ENCODE data around the gene RBM8A.

GRCh38 chr1:145942405-145942804 is 15.1 kb upstream of the RBM8A start:
- TF ChIP-seq CTCF (IDR thresholded peaks at IDR 0.05) (no peak), ZFX (IDR thresholded peaks at IDR 0.05; ENCODE audit: borderline replicate concordance) (no peak)
